Stimulated activated CD4-positive, alpha-beta T cell treated with anti-CD3 and anti-CD28 coated beads, Interleukin-15, amount 100 ng/mL, for 48 hours (primary cell): Measurements from ENCODE around the gene TUNAR.
A peak's percentile ranks its signal among the peaks of the same experiment; 100 is the strongest.

Source experiments
- DNase-seq, 2 donors: peaks; one replicate each; pipeline ENCODE4 v3.0.0-alpha.2; 2020; ENCODE audit warnings: low read depth in 2 of 2

The TUNAR gene

DNA sequence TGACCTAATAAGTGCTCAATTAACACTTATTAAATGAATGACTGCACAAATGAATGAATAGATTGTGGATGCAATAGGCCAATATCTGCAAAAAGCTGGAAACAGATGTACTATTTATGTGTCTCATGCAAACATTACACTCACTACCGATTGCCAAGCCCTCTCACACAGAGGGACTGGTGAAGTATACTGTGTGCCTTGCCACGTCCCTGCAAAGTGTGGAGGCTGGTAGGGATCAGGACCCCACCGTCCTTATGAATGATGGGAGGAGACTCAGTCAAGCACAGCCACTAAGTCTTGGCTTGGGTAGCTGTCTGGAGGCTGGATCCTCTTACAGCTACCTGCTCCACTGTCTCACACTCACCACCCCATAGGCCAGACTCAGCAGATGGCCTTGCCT lies 3.9 kb upstream of the TUNAR start:
- no peak for DNase-seq

DNA sequence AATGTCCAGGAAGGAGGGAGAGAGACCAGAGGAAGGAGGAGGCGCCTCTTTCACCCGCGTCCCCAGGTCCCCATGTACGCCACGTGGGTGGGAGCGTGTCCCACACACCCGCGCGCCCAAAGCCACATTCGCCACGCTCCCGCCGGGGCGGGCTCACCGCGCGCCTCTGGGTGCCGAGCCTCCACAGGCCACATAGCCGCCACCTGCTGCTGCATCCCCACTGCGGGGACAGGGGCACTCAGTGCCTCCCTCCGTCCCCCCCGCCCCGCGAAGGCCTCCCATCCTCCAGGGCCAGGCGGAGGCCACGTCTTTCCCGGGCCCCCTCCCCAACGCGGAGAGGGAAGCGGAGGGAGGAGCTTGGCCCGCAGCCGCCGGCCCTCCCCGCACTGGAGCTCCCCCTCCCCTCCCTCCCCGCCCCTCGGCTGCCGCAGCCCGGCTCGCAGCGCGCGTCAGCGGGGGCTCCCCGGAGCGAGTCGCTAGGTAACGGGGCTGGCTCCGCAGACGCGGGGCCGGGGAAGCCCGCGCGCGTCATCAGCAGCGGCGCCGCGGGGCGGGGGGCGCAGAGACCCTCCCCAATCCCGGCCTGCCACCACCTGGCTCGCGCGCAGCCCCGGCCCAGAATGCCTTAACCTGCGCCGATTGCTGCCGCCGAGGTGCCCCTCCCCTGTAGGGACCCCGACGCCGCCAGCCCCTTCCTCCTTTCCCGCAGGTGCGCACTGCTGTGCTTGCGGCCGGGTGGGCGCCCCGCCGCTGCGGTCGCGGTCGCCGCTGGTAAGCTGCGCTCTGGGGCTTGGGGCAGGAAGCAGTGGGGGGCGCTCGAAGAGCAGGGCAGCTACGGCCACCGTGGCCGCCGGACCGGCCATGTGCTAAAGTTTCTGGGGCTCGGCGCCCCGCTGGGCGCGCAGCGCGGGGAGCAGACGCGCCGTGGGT lies 536 bp upstream of the TUNAR start:
- no peak for DNase-seq

DNA sequence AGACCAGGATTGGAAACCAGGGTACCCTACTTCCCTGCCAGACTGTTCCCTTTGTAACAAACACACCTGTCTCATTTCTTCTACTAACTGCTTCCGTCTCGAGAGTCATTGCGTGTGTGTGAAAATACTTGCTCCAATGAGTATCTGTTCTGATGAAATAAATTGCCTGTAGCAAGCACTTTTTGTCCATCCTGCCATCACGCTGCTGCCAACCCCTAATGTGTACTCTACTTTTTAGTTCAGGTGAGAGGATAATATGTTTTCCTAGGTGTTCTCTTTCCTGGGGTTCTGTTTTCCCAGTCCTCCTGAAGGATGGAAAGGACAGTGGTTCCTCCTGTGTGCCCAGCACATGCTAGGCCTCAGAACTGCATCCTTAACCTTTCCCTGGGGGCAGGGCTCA lies 1.0 kb downstream of the TUNAR start:
- no peak for DNase-seq

DNA sequence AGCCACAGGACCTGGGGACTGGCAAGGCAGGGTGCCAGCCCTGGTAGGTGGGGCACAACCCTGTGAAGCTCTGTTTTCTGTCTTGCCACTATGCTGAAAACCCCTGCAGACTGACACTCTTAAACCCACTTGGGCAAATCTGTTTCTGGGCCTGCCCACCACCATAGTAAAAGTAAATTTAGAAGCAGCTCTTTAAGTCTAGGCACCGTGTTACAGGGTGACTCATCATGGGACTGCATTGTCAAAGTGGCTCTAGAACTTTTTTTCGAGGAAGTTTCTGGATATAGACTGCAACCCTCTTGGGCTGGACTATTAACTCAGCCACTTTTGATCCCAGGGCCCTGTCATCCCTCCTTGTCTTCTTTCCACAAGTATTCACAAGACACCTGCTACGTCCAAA lies 7.7 kb downstream of the TUNAR start:
- DNase-seq = no peak

DNA sequence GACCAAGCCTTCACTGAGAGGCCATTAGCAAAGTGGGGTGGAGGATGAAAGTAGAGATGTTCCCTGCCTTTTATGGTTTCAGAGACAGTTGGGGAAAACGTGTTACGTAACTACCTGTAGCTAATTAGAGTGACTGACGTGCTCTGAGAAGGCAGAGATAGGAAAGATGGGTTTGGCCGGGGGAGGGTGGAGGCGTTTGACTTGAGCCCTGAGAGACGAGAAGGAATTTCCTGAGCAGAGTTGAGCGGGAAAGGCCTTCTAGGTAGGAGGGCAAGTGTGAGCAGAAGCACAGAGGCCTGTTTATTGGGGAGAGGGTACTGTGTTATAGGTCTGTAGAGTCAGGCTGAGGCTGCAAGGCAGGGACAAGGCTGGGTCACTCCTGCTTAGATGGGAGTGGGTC lies 8.6 kb downstream of the TUNAR start:
- no peak for DNase-seq

DNA sequence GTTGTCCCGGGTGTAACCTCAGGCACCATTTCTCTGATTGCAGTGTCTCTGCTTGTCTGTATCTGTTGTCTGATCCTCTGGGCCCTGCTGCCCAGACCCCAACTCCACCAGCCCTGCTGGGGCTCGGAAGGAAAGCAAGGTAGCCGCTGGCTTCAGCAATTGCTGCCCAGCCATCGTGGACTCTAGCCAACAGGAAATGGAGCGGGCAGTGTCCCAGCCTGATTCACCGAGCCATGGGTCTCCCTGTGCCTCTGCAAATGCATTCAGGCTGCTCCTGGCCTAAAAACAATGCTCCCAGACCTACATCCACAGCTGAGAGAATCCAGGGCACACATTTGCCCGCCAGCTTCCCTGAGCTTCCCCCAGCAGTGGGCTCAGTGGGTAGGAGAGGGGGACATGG lies 9.2 kb downstream of the TUNAR start:
- DNase-seq = no peak

DNA sequence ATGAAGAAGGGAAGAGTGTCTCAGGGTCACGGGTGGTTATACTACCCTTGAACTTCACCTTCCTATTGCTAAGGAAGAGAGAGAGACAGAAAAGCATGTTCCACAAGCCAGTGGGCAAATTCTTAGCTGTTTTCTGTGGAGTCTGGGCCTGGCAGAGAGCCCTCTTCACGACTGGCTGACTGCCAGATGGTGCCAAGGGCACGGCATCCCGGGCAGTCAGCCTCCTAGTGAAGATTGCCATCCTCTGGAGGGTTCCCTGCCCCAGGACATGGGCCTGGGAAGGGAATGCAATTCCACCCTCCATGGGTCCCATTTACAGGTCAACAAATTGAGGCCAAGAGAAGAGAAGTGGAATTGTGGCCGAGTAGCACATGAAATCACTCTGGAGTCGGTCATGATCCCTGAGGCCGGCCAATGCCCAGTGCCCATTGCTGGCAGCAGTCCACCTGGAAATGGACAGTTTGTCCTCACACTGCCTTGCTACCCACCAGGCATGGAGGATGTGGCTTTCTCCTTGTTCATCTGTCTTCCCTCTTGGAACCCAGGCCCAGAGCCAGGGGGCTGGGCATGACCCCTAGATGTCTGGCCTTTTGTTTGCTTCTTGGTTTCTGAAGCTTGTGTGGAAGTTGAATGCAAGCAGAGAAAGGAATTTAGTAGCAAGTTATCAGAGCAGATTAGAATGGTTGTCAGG lies 9.9 kb downstream of the TUNAR start:
- no peak for DNase-seq

DNA sequence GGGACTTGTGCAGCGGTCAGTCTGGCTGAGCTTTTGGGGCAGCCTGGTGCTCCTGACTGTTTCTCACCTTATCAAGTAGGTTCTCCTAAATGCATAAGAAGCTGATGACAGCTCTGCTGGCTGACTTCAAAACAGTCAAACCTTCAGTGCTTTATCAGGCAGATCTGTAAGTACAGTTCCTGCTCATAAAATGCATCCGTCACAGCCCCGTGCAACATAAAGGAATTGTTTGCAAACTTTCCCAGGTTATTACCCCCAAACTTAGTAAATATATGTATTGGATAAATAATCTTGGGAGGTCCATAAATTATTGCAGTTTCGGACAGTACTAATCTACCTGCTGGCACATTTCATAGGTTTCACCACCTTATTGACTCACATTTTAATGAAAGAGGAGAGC lies 10.7 kb downstream of the TUNAR start:
- no peak for DNase-seq

DNA sequence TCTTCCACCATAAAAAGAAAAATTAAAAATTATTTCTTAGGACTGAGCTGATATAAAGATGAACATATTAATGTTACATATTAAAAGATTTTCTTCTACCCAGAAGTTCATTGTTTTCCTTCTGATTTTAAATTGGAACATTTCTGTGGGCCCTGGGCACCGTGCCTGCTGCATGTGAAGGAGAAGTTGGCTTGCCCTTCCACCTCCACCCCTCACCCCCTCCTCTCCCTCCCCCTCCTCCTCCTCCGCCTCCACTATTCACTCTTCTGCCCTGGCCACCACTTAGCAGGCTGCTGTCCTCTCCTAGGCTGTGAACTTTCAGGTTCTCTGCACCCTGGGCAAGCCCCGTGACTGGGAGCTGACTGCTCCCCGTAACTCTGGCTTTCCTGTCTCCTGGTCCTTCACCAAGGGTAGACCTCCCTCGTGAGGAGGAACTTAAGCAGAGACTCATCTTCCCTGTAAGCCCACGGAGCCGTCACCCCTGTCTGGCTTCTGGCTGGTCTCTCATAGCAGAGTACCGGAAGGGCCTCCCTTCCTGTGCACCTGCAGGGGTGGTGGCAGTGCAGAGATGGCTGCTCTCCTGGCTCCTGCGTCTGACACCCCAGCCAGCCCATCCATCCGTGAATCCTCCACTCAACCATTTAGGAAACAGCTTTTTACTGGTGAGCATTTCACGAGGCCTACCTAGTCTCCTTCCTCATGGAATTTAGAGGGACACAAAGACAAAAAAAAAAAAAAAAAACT lies 12.8 kb downstream of the TUNAR start:
- no peak for DNase-seq

DNA sequence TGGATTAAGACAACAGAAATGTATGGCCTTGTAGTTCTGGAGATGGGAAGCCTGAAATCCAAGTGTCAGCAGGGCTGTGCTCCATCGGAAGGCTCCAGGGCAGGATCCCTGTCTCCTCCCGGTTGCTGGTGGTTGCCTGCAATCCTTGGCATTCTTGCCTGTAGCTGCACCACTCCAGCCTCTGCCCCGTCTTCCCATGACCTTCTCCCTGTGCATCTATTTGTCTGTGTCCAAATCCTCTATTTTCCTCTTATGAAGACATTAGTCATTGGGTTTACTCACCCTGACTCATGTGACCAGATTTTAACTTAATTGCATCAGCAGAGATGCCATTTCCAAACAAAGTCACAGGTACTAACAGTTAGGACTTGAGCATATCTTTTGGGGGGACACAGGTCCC lies 15.1 kb downstream of the TUNAR start:
- DNase-seq = no peak

DNA sequence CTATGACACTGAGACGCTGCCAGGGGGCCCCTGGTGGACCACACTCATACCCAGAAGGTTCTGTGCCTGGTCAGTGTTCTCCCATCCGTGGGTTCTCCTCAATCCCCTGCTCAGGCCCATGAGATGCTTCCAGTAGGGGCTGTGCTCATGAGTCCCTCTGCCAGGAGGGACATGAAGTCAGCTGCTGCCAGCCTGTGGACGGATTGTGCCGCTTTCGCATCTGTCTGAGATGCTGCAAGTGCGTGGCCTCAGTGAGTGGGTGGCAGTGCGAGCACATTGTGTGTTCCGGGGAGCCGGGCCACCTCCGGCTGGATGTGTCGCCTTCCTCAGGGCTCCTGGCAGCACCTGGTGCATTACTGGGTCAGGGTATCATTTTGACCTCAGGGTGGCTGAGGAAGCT lies 15.5 kb downstream of the TUNAR start:
- no peak for DNase-seq

DNA sequence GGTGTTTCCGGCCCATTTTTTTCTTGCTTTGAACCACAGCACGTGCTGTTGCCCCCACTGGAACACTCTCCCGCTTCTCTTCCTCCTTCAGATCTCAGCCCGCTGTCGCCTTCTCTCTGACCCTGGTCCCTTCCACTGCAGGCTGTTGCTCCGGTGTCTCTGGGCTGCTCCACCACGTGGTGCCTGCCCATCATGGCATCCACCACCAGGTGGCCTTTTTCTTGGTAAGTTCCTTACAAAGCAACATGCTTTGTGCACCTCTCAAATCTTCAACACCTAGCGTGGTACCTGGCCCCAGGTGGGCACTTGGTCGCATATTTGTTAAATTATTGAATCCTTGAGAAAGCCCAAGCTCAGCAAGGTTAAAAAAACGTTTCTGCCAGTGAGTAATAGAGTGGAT lies 19.1 kb downstream of the TUNAR start:
- peak in 1 of 2 donors; percentile 14 for DNase-seq

DNA sequence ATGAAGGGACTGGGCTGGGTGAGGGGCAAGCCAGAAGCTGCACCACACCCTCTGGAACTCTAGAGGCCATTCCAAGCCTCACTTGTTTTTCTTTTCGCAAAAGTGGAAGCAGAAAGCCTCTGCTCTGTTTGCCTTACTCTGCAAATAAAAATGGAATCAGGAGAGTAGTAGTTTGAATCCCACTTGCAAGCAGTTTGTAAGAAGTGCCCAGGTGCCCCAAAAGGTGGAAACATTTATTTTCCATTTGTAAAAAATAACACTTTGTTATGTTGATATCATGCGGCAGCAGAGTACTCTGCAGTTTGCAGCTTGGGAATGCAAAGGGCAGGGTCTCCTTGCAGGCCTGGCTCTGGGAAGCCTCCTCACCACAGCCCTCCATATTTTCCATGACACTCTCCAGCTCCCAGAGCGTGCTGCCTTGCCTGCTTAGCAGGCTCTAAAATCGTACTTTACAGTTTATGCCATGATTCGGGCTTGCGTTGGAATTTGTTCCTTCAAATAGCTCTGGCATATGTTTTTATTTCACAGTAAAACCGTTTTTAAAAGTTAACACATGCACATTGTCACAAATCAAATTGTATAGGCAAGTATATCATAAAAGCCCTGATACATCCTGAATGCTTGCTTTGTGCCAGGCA lies 20.0 kb downstream of the TUNAR start:
- no peak for DNase-seq

DNA sequence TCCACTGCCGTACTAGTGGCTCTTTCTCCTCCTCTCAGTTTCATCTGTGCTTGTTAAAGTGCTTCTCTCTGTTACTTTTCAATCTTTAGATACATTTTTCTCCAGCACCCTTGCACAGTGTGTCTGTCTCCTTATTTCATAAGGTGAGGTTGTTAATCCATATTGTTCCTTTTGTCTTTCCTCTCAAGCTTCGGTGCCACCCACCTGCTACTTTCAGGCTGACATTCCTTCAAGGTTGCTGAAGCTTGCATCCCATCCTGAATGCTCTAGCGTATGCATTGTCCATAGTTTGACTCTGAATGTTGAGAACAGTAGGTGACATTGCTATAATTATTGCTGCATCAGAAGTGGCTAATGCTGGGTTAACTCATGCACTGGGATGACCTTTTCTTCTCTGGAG lies 20.6 kb downstream of the TUNAR start:
- DNase-seq = no peak

DNA sequence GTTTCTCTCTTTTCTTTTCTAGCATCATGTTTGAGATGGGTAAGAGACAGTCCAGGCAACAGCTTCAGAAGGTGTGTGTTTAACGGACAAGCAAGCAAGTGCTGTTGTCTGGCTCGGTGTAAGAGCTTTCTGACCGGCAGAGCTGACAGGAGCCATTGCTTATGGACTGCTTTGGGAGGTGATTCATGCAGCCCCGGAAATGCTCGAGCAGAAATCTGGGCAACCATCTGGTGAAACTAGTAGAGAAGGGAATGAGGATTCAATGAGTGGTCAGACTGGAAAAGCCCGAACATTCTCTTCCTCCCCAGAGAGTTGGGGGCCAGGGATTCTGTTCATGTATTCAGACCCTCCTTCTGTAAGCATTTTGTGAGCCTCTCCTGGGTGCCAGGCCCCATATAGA lies 24.4 kb downstream of the TUNAR start:
- no peak for DNase-seq

DNA sequence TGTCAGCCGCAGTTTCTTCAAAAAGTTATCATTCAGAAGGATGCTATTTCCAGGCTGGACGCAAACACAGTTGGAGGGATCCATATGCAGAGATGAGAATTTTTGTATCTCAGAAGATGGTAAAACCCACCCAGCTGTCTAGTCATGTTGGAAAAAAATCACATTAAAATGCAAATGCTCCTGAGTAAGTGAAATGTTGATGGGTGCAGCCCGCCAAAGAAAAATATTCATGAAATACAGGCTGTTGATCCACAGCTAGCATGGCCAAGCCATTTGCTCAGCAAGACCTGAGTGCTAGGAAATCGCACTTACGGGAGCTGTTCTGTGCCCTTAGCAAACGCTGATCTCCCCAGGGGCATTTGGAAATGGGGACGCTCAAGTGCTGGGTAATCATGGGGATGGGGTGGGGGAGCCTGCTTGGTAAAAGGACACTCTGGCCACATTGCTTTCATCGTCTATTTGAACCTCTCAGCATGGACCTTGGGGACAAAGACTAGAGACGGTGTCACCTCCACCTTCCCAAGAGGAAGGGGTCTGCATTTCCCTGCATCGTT lies 25.7 kb downstream of the TUNAR start:
- no peak for DNase-seq

DNA sequence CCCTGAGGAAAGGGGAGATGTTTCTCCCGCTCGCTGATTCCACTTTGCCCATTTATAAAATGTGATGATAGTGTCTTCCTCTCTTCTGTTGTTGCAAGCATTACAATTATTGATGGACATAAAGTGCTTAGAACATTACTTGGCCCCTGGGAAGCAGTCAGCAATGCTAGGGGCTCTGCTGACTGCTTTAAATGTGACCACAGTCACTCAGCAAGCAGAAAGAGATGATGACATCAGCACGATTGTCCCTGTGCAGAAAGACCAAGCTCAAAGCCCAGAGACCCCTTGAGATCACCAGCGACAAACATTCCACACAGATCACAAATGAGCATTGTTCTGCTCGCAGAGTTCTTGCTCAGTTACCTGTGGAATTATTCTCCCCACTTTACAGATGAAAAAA lies 26.5 kb downstream of the TUNAR start:
- DNase-seq = no peak

DNA sequence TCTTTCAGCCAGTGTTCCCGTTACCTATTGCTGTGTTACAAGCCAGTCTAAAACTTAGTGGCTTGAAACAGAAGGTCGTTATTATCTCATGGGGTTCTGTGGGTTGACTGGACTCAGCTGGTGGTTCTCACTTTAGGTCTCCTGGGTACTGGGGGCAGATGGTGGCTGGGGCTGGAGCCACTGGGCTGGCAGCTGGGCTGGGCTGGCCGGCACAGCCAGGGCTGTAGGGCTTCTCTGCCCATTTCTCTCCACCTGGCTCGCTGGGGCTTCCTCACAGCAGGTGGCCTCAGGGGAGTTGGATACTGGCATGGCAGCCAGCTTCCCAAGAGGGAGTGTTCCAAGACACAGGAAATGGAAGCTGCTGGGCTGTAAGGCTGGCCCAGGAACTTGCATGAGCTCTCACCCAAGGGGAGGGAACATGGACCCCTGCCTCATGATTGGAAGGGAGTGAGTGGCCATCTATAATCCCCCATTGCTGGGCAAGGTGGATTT lies 27.0 kb downstream of the TUNAR start:
- no peak for DNase-seq

DNA sequence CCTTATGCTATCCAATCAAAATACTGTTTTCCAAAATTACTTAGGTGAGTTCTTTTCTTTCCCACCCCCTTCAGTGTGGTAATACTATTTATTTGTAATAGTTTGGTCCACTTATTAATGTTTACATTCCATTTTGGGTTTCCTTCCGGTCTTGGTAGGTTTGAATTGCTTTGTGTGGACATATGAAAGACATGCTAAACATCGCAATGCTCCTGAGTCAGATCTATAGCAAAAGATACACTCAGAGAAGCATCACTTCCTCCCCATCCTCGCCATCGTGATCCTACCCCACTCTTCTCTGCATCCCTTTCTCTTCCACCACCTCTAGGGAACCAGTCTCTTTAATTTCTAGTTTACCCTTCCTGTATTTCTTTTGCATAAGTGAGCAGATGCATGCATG lies 30.0 kb downstream of the TUNAR start:
- DNase-seq = no peak

DNA sequence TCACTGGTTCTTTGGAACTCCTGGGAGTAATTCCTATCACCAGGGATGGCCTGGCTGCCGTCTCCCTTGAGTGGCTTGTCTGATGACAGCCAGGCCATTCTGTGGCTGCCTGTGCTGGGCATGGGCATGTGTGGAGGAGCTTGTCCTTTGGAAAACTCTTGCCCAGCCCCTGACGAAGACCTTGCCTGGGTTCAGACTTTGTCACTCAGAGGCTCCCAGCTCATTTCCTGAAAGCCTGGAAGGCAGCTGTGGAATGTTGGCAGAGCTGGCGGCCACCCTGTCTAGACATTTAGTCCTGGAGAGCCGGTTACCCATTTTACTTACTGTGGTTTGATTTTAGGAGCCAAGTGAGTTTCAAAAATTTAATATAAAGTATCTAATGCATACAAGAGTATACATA lies 34.0 kb downstream of the TUNAR start:
- DNase-seq = no peak

DNA sequence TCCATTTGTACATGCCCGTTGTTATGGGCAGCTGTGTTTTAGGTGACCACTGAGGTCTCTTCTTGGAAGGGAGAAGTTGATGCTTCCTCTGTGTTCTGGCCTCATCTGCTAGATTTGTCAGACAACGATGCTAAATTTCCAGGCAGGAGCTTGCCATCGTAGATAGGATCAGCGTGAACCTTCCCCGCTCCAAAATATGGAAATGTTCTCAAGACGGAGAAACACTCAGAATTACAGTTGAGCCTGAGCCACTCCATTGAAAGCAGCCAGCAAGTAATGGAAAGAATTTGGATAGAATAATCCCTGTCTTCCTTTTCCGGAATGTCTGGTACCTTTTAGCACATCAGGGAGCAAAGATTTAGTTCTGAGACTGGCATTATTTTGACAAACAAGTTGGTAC lies 34.8 kb downstream of the TUNAR start:
- no peak for DNase-seq

DNA sequence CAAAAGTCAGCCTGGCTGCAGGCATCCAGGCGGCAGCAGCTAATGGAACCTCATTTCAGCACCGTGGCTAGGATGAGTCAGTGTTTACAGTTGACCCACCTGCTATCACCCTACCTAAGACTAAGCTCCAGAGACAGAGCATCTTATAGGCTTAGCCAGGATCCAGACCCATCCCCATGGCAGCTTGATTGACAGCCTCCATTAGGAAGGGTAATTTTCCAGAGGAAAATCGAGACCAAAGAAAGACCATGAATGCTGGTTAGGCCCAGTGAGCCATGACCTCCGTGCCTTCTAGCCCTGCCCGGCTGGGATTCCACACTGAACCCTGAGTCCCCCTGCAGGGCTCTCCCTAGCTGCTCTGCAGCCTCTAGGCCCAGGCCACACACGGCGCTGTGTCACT lies 38.7 kb downstream of the TUNAR start:
- no peak for DNase-seq
